GM12801 (cell line): ENCODE data around the gene ZSCAN10.

Experiments
- CTCF ChIP-seq: IDR thresholded peaks from one replicate; pipeline ENCODE4 v1.5.1; 2011; ENCODE audit warnings: control low read depth; ENCODE audit not compliant: insufficient read length; ENCODE audit errors: extremely low read depth

Gene ZSCAN10

GRCh38 chr16:3084969-3085670 lies 14.0 kb downstream of the ZSCAN10 start:
- TF ChIP-seq CTCF: no peak

- no peak for TF ChIP-seq CTCF
Observed at GRCh38 chr16:3084491-3084890, 14.6 kb downstream of the ZSCAN10 start.

- TF ChIP-seq CTCF: no peak
Observed at GRCh38 chr16:3080024-3080423, 19.1 kb downstream of the ZSCAN10 start.

- TF ChIP-seq CTCF: no peak
Observed at GRCh38 chr16:3076577-3076976, 22.5 kb downstream of the ZSCAN10 start.

GRCh38 chr16:3075523-3075915 lies 23.6 kb downstream of the ZSCAN10 start:
- no peak for TF ChIP-seq CTCF

GRCh38 chr16:3074860-3075522 lies 24.1 kb downstream of the ZSCAN10 start:
- no peak for TF ChIP-seq CTCF

GRCh38 chr16:3073448-3073847 lies 25.6 kb downstream of the ZSCAN10 start:
- TF ChIP-seq CTCF: no peak
